ENCODE results near the gene DOC2B. TPM values are rescaled to one million over a fixed set of nuclear protein-coding genes. Genes with fewer than 3 reads are reported as not detected.
A peak's percentile ranks its signal among the peaks of the same experiment; 100 is the strongest.

DOC2B gene
- total RNA-seq, 1 donor from 2014 or later, result 0.32 TPM

- Mint-ChIP-seq H3K4me3 (ENCODE audit: unreplicated experiment) (no peak overlapping the region), H3K27ac (ENCODE audit: unreplicated experiment) (no peak overlapping the region), H3K4me1 (ENCODE audit: low read depth) (no peaks in the 10 kb centered on the region), H3K36me3 (ENCODE audit: low read depth) (no peaks in the 10 kb centered on the region), H3K9me3 (ENCODE audit: low read depth) (no peaks in the 10 kb centered on the region), H3K27me3 (ENCODE audit: low read depth) (peaks cover 2% of the 10 kb centered on the region)
- TF ChIP-seq CTCF (IDR thresholded peaks at IDR 0.05), result peak; percentile 25
- DNase-seq (ENCODE audit: low spot score), result peak; percentile 22
Observed at GRCh38 chr17:149231-149630, 32.2 kb downstream of the DOC2B start.

DNA sequence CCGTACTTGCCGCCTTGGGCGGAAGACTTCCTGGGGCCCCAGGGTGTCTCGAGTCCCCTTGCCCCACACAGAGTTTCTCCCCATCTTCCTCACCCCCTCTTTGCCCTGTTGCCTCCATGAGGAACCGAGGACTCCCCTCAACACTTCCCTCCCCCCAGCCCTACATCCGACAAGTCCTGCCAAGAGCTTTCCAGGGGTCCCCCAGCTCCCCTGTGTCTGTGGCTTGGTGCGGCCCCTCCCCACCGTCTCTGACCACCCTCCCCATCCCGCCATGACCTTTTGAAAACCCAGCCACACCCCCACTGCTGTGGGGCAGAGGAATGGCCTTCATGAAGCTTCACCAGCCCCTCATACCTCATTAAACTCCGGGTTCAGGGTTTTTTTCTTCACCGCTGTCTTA, 32.7 kb downstream of the DOC2B start:
- no peaks in the 10 kb centered on the region for H3K36me3 Mint-ChIP-seq (ENCODE audit: low read depth)

GRCh38 chr17:147796-148740, 33.4 kb downstream of the DOC2B start:
- Mint-ChIP-seq H3K36me3 (ENCODE audit: low read depth) (no peaks in the 10 kb centered on the region), H3K27me3 (ENCODE audit: low read depth) (peaks cover 2% of the 10 kb centered on the region), H3K27ac (ENCODE audit: unreplicated experiment) (no peak overlapping the region), H3K4me1 (ENCODE audit: low read depth) (peaks cover 2% of the 10 kb centered on the region), H3K9me3 (ENCODE audit: low read depth) (no peaks in the 10 kb centered on the region), H3K4me3 (ENCODE audit: unreplicated experiment) (no peak overlapping the region)
- peak; percentile 60 for DNase-seq (ENCODE audit: low spot score)
- TF ChIP-seq CTCF (IDR thresholded peaks at IDR 0.05), result no peak

More for the DNA sequence above, 32.7 kb downstream of the DOC2B start:
- Mint-ChIP-seq H3K4me1 (ENCODE audit: low read depth) (no peaks in the 10 kb centered on the region), H3K4me3 (ENCODE audit: unreplicated experiment) (no peak overlapping the region), H3K9me3 (ENCODE audit: low read depth) (no peaks in the 10 kb centered on the region), H3K27me3 (ENCODE audit: low read depth) (peaks cover 2% of the 10 kb centered on the region), H3K27ac (ENCODE audit: unreplicated experiment) (no peak overlapping the region)
- TF ChIP-seq CTCF (IDR thresholded peaks at IDR 0.05), result no peak
- no peak for DNase-seq (ENCODE audit: low spot score)

GRCh38 chr17:146983-147761, 34.3 kb downstream of the DOC2B start:
- Mint-ChIP-seq H3K27ac (ENCODE audit: unreplicated experiment) (no peak overlapping the region), H3K4me3 (ENCODE audit: unreplicated experiment) (no peak overlapping the region)

More at GRCh38 chr17:146983-147761, 34.3 kb downstream of the DOC2B start:
- H3K27me3 Mint-ChIP-seq (ENCODE audit: low read depth), result peaks cover 2% of the 10 kb centered on the region
- no peaks in the 10 kb centered on the region for H3K36me3 Mint-ChIP-seq (ENCODE audit: low read depth)
- no peak for TF ChIP-seq CTCF (IDR thresholded peaks at IDR 0.05)
- peak; percentile 83 for DNase-seq (ENCODE audit: low spot score)
- H3K9me3 Mint-ChIP-seq (ENCODE audit: low read depth), result no peaks in the 10 kb centered on the region
- H3K4me1 Mint-ChIP-seq (ENCODE audit: low read depth), result peaks cover 2% of the 10 kb centered on the region
